Jurkat, Clone E6-1 (cell line): Measurements from ENCODE around the gene TMCO4.
"Not testable (repeated sequence)": the region's sequence is repeated elsewhere in the genome, so short reads cannot be mapped to it uniquely, and the experiment has no call there.

ENCODE experiments used
- DNase-seq: peaks from one replicate; pipeline ENCODE4 v3.0.0-alpha.2; 2011; ENCODE audit warnings: low read depth, low spot score
- H3K4me3 ChIP-seq: 2 replicates; pipeline ENCODE4 v1.5.1; 2011; ENCODE audit warnings: mild to moderate bottlenecking, low read length, control low read depth, moderate library complexity

Gene TMCO4

GRCh38 chr1:19814681-19815503 lies 15.2 kb upstream of the TMCO4 start, which contains the start of gene RNF186:
Gene RNF186 (minus strand): TSS chr1:19815283. CDS start chr1:19815101, 182 bp downstream.
- no peak for DNase-seq
- H3K4me3 ChIP-seq = no peak within 1 kb of the TSS

DNA sequence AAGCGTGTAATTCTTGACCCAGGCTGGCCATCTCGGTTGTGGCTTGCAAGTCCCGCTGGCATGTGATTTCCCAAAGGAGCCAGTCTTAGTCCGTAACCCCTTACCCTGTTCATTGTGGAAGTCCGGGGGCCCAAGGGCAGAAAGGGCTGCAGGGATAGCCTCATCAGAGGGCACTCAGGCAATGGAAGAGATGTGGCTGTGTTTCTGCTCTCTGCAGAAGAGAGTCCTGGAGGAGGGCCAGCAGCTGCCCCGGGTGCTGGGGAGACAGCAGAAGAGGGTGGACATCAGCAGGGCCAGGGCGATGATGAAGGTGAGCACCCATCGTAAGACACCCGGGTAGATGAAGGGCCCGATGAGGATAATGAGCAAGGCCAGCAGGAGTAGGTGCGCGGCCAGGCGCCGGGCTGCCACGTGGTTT lies 14.5 kb upstream of the TMCO4 start:
- H3K4me3 ChIP-seq = no peak overlapping the region
- DNase-seq = no peak

GRCh38 chr1:19813643-19813960 lies 13.9 kb upstream of the TMCO4 start:
- H3K4me3 ChIP-seq = no peak overlapping the region
- no peak for DNase-seq

DNA sequence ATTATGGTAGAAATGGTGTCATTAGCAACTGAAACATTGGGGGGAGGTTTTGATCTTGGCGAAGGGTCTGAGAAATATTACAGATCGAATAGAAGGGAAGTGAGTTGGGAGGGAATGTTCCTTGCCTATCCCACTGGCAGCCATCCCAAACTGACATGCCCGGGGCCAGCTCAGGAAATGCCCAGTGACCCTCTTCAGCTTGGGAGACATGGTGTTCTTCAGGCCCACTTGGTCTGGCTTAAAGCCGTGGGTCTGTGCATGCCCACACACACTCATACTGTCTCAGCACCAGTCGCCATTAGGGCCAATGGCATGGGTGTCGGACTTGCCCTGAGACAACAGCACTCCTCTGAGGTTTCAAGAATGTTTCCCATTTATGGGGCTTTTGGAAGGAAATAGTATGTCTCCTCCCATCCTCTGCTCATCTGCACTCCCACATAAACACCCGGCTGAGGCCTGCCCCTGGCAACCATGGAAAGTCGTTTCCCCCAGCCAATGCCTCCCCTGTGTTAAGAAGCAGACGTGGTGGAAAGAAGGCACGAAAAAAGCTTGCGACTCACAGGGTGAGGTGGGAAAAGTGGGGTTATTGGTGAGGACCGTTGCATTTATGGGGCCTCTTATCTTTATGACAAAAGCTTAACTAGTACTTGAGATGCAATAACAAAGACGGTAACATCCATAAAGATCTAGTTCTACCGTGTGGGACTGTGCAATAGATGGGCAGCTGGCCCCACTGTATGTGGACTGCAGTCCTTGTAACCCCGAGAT lies 13.3 kb upstream of the TMCO4 start:
- H3K4me3 ChIP-seq = no peak overlapping the region
- no peak for DNase-seq

- no peak overlapping the region for H3K4me3 ChIP-seq
- DNase-seq = no peak
These were observed 11.6 kb upstream of the TMCO4 start for GRCh38 chr1:19811206-19811851.

- DNase-seq = no peak
- H3K4me3 ChIP-seq = no peak overlapping the region
These were observed 9.5 kb upstream of the TMCO4 start for GRCh38 chr1:19809044-19809750.

DNA sequence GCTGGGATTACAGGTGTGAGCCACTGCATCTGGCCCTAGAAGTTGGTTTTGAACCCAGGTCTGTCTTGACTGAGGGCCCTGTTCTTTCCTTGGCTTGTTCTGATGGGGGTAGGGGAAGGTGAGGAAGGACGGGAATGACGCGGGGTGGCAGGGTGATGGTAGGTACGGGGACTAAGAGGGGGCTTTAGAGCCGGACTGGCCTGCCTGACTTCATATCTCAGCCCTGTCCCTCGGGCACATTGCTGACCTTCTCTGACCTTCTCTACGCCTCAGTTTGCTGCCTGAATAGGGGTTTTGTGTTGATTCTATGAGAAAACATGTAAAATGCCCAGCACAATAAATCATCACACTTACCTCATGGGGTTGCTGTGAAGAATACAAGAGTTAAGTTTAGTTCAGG lies 8.6 kb upstream of the TMCO4 start:
- H3K4me3 ChIP-seq = no peak overlapping the region
- no peak for DNase-seq

DNA sequence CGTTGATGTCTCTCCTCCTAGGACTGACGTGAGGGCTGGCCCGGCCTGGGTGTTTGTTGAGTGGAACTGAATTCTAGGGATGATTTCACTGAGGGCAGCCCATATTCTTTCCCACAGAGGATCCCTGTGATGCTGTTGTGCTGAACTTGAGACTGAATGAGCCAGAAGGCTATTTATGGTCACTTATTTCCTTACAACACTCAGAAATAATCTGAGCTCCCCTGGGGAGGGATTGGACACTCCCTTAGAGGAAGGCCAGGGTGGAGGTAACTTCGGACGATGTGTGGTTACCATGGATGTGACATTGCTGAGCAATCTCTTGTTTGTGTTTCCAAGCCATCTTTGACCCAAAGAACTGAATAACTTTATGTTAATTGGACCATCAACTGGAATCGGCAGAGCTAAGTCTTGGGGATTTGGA lies 5.1 kb upstream of the TMCO4 start:
- H3K4me3 ChIP-seq = no peak overlapping the region

GRCh38 chr1:19802269-19802668 lies 2.6 kb upstream of the TMCO4 start:
- DNase-seq = no peak

More for the DNA sequence above, 5.1 kb upstream of the TMCO4 start:
- DNase-seq = no peak

DNA sequence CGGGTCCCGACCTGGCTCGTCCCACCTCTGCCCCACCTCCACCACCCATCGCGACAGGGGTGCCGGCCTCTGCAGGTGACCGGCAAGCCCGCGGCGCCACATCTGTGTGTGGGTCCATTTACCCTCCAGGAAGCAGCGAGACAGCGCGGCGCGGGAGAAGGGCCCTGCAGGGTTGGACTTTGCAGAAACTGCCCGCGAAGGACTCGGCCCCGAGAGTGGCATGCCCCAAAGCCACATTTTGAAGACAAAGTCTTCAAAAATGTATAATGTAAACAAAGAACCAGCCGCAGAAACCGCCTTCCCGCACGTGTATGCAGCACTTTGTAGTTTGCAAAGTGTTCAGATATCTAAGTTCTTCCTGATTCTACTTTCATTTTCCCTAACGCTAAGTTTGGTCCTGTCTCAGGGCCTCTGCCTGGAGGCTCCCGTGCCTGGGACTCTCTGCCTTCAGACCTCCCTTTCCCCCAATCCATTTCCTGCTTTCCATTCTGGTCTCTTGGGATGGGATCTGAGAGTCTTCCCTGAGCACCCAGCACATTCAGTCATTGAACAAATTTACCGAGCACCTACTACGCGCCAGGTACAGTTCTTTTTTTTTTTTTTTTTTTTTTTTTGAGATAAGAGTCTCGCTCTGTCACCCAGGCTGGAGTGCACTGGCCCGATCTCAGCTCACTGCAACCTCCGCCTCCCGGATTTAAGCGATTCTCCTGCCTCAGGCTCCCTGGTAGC lies 524 bp upstream of the TMCO4 start:
- DNase-seq = peak; percentile 55
- peak overlapping the region; percentile 29 for H3K4me3 ChIP-seq

More at GRCh38 chr1:19802269-19802668, 2.6 kb upstream of the TMCO4 start:
- no peak overlapping the region for H3K4me3 ChIP-seq

- no peak for DNase-seq
These were observed 1.1 kb downstream of the TMCO4 start for GRCh38 chr1:19798486-19799229.

GRCh38 chr1:19797827-19798226 lies 1.9 kb downstream of the TMCO4 start:
- DNase-seq = no peak
- H3K4me3 ChIP-seq = no peak overlapping the region

More at GRCh38 chr1:19798486-19799229, 1.1 kb downstream of the TMCO4 start:
- no peak overlapping the region for H3K4me3 ChIP-seq

DNA sequence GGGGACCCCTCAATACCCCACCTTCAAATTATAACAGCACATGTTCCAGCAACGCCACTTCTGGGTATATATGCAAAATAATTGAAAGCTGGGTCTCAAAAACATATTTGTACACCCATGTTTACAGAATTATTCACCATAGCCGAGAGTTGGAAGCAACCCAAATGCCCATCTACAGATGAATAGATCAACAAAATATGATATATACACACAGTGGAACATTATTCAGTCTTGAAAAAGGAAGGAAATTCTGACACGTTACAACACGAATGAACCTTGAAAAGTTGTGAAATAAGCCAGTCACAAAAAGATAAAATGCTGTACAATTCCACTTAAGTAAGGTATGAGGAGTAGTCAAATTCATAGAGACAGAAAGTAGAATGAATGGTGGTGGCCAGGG lies 5.1 kb downstream of the TMCO4 start:
- H3K4me3 ChIP-seq = no peak overlapping the region
- DNase-seq = no peak

- DNase-seq = no peak
- H3K4me3 ChIP-seq = no peak overlapping the region
These were observed 6.2 kb downstream of the TMCO4 start for GRCh38 chr1:19793360-19794046.

DNA sequence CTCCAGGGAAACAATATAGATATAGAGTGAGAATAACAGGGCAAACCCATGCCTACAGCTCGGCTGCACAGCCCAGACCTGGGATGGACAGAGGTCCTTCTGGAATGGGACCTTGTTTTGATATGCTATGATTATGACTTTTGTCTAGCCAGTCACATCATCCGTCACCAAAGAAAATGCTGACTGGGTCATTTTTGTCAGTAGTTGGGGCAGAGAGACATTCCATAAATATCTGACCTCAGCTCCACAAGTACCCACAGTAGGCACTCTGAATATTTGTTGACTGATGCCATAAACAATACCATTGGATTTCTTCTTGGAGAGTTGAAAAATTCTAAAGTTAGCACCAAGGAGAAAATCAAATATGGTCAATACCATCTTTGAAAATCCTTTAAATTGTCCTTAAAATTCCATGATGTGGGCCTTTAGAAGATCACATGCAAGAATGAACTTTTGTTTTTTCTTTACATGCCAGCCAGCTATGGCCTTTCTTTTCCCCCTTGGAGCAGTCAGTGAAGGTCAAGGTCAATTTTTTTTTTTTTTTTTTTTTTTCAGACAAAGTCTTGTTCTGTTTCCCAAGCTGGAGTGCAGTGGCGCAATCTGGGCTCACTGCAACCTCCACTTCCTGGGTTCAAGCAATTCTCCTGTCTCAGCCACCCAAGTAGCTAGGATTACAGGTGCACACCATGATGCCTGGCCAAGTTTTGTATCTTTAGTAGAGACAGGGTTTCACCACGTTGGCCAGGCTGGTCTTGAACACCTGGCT lies 7.3 kb downstream of the TMCO4 start:
- no peak for DNase-seq
- H3K4me3 ChIP-seq = no peak overlapping the region

DNA sequence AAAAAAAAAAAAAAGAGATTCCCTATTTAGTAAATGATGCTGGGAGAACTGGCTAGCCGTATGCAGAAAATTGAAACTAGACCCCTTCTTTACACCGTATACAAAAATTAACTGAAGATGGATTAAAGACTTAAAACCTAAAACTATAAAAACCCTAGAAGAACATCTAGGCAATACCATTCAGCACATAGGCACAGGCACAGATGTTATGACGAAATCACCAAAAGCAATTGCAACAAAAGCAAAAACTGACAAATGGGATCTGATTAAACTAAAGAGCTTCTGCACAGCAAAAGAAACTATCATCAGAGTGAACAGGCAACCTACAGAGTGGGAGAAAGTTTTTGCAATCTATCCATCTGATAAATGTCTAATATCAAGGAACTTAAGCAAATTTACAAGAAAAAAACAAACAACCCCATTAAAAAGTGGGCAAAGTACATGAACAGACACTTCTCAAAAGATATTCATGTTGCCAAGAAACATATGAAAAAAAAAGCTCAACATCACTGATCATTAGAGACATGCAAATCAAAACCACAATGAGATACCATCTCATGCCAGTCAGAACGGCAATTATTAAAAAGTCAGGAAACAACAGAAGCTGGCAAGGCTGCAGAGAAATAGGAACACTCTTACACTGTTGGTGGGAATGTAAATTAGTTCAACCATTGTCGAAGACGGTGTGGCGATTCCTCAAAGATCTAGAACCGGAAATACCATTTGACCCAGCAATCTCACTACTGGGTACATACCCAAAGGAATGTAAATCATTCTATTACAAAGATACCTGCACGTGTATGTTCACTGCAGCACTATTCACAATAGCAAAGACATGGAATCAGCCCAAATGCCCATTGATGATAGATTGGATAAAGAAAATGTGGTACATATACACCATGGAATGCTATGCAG lies 9.4 kb downstream of the TMCO4 start:
- H3K4me3 ChIP-seq, DNase-seq: not testable (repeated sequence)
